IMR-90 (cell line): ENCODE results near the gene TFB1M. TPM values are rescaled to one million over a fixed set of nuclear protein-coding genes. Genes with fewer than 3 reads are reported as not detected.

Source experiments
- ATAC-seq: fragments of 200-7000 bp; cut with Tn5 transposase; 2 replicates; pipeline ENCODE4 v1.9.1; 2020; ENCODE audit warnings: low read depth, mild to moderate bottlenecking, moderate library complexity
- BruUV-seq: library from RNA; stranded (reverse); fragments of 400-500 nt; replicated peaks from 2 replicates; lab custom pipeline; 2021; lab: Mats Ljungman, UMichigan
- CTCF ChIA-PET: fragments of 300-600 bp; formaldehyde crosslinking; extraction: SDS; loops from one replicate; lab custom pipeline; 2021; ENCODE audit warnings: antibody characterized with exemption; lab: Yijun Ruan, JAX
- POLR2A ChIA-PET: fragments of 300-600 bp; sonication (Branson Sonifier 250); formaldehyde crosslinking; loops from one replicate; lab custom pipeline; 2022; ENCODE audit warnings: antibody characterized with exemption; ENCODE audit not compliant: unreplicated experiment; lab: Charles Lee
- DNase-seq: peaks from one replicate; pipeline ENCODE4 v3.0.0; 2013
- H2AFZ ChIP-seq: replicated peaks from 2 replicates; pipeline ENCODE3; 2013; ENCODE audit warnings: low read length, mild to moderate bottlenecking; ENCODE audit not compliant: poor library complexity
- H2AK5ac ChIP-seq: 2 replicates; pipeline ENCODE4 v1.6.1; 2013; ENCODE audit warnings: low read depth, low read length, inconsistent platforms
- H2AK9ac ChIP-seq: replicated peaks from 2 replicates; pipeline ENCODE3; 2013; ENCODE audit warnings: mild to moderate bottlenecking, low read depth, low read length, moderate library complexity; ENCODE audit not compliant: poor library complexity
- H2BK120ac ChIP-seq: 2 replicates; pipeline ENCODE4 v1.6.1; 2013; ENCODE audit warnings: low read depth, low read length, inconsistent platforms
- H2BK15ac ChIP-seq: 3 replicates; pipeline ENCODE4 v1.6.1; 2013; ENCODE audit warnings: low read depth, low read length, inconsistent platforms
- H2BK20ac ChIP-seq: 2 replicates; pipeline ENCODE4 v1.6.1; 2013; ENCODE audit warnings: low read depth, mild to moderate bottlenecking, inconsistent platforms, low read length, moderate library complexity
- H2BK5ac ChIP-seq: 2 replicates; pipeline ENCODE4 v1.6.1; 2013; ENCODE audit warnings: mild to moderate bottlenecking, low read depth, low read length, inconsistent platforms; ENCODE audit not compliant: poor library complexity, severe bottlenecking
- H3K14ac ChIP-seq: replicated peaks from 2 replicates; pipeline ENCODE4 v1.6.1; 2013; ENCODE audit warnings: low read depth, low read length, inconsistent platforms
- H3K18ac ChIP-seq: 2 replicates; pipeline ENCODE4 v1.6.1; 2013; ENCODE audit warnings: low read depth, low read length, control low read depth
- H3K23ac ChIP-seq: 2 replicates; pipeline ENCODE4 v1.6.1; 2013; ENCODE audit warnings: low read depth, low read length, inconsistent platforms
- H3K27ac ChIP-seq: 2 replicates; pipeline ENCODE4 v1.5.1; 2013; ENCODE audit warnings: mild to moderate bottlenecking, control low read depth, low read length; ENCODE audit not compliant: insufficient read depth
- H3K27me3 ChIP-seq: 2 replicates; pipeline ENCODE4 v1.6.1; 2013; ENCODE audit warnings: low read length; ENCODE audit not compliant: control insufficient read depth, insufficient read depth
- H3K36me3 ChIP-seq: 2 replicates; pipeline ENCODE4 v1.6.1; 2013; ENCODE audit warnings: low read length, mixed read lengths; ENCODE audit not compliant: control insufficient read depth, insufficient read depth
- H3K4ac ChIP-seq: 2 replicates; pipeline ENCODE4 v1.6.1; 2013; ENCODE audit warnings: low read depth, low read length, inconsistent platforms
- H3K4me1 ChIP-seq: 2 replicates; pipeline ENCODE4 v1.6.1; 2013; ENCODE audit warnings: low read length, mixed read lengths; ENCODE audit not compliant: control insufficient read depth, insufficient read depth
- H3K4me2 ChIP-seq: 2 replicates; pipeline ENCODE4 v1.6.1; 2013; ENCODE audit warnings: low read depth, mild to moderate bottlenecking, control low read depth, low read length, moderate library complexity
- H3K4me3 ChIP-seq: 2 replicates; pipeline ENCODE4 v1.5.1; 2013; ENCODE audit warnings: low read depth, mild to moderate bottlenecking, control low read depth, low read length, moderate library complexity; ENCODE audit not compliant: insufficient read depth
- H3K56ac ChIP-seq: 2 replicates; pipeline ENCODE4 v1.6.1; 2013; ENCODE audit warnings: low read length, inconsistent platforms; ENCODE audit not compliant: insufficient read depth; ENCODE audit errors: extremely low read depth
- H3K79me1 ChIP-seq, 2 experiments: 2 replicates each; pipeline ENCODE4 v1.6.1; 2013; ENCODE audit warnings: low read length in 2 of 2, inconsistent platforms in 1 of 2, low read depth in 1 of 2
- H3K9ac ChIP-seq: 2 replicates; pipeline ENCODE4 v1.6.1; 2013; ENCODE audit warnings: low read depth, low read length, control low read depth
- H3K9me1 ChIP-seq: 2 replicates; pipeline ENCODE4 v1.6.1; 2013; ENCODE audit warnings: low read length, inconsistent platforms; ENCODE audit not compliant: insufficient read depth
- H3K9me3 ChIP-seq: 2 replicates; pipeline ENCODE4 v1.6.1; 2013; ENCODE audit warnings: low read length; ENCODE audit not compliant: control insufficient read depth, insufficient read depth
- H4K20me1 ChIP-seq: 2 replicates; pipeline ENCODE4 v1.6.1; 2013; ENCODE audit warnings: low read length, inconsistent platforms; ENCODE audit not compliant: insufficient read depth
- H4K5ac ChIP-seq: 2 replicates; pipeline ENCODE4 v1.6.1; 2013; ENCODE audit warnings: mild to moderate bottlenecking, low read depth, low read length, control low read depth
- H4K8ac ChIP-seq, 2 experiments: 2 replicates each; pipeline ENCODE4 v1.6.1; 2013; ENCODE audit warnings: low read depth in 2 of 2, low read length in 2 of 2, control low read depth in 1 of 2, inconsistent platforms in 1 of 2
- H4K91ac ChIP-seq: 2 replicates; pipeline ENCODE4 v1.6.1; 2013; ENCODE audit warnings: low read depth, low read length, inconsistent platforms; ENCODE audit not compliant: insufficient read depth
- BHLHE40 ChIP-seq: fragments of 150-350 bp; IDR thresholded peaks from 2 replicates; pipeline ENCODE4 v1.6.1; 2016; ENCODE audit warnings: mild to moderate bottlenecking, low read depth, low read length
- CEBPB ChIP-seq: IDR thresholded peaks from 2 replicates; pipeline ENCODE4 v1.6.1; 2012; ENCODE audit warnings: low read depth, low read length, improper control_type of control experiment
- CHD1 ChIP-seq: IDR thresholded peaks from 2 replicates; pipeline ENCODE4 v1.6.1; 2012; ENCODE audit warnings: low read depth, low read length, improper control_type of control experiment
- CTCF ChIP-seq: conservative IDR thresholded peaks from 2 replicates; pipeline ENCODE4 v1.5.1; 2012; ENCODE audit warnings: mild to moderate bottlenecking, low read depth, low read length, improper control_type of control experiment
- ELK1 ChIP-seq: fragments of 150-350 bp; IDR thresholded peaks from 2 replicates; pipeline ENCODE4 v1.6.1; 2016; ENCODE audit warnings: low read depth, mild to moderate bottlenecking, low read length, moderate library complexity, borderline replicate concordance
- FOS ChIP-seq: fragments of 150-350 bp; IDR thresholded peaks from 2 replicates; pipeline ENCODE4 v1.6.1; 2016; ENCODE audit warnings: low read depth, low read length
- MAFK ChIP-seq: IDR thresholded peaks from 2 replicates; pipeline ENCODE4 v1.6.1; 2012; ENCODE audit warnings: low read depth, low read length, improper control_type of control experiment
- MAZ ChIP-seq: IDR thresholded peaks from 2 replicates; pipeline ENCODE4 v1.6.1; 2012; ENCODE audit warnings: low read depth, mild to moderate bottlenecking, low read length, improper control_type of control experiment, moderate library complexity, borderline replicate concordance
- MXI1 ChIP-seq: IDR thresholded peaks from 2 replicates; pipeline ENCODE4 v1.6.1; 2012; ENCODE audit warnings: low read depth, mild to moderate bottlenecking, low read length, moderate library complexity, borderline replicate concordance
- NFE2L2 ChIP-seq: fragments of 150-350 bp; IDR thresholded peaks from 2 replicates; pipeline ENCODE4 v1.6.1; 2016; ENCODE audit warnings: low read depth, mild to moderate bottlenecking, low read length
- POLR2A ChIP-seq: IDR thresholded peaks from 2 replicates; pipeline ENCODE4 v1.6.1; 2012; ENCODE audit warnings: mild to moderate bottlenecking, low read depth, low read length
- RAD21 ChIP-seq: IDR thresholded peaks from 2 replicates; pipeline ENCODE4 v1.6.1; 2012; ENCODE audit warnings: low read length, improper control_type of control experiment
- RCOR1 ChIP-seq: IDR thresholded peaks from 2 replicates; pipeline ENCODE4 v1.6.1; 2012; ENCODE audit warnings: mild to moderate bottlenecking, low read length, improper control_type of control experiment; ENCODE audit not compliant: insufficient replicate concordance
- RFX5 ChIP-seq: IDR thresholded peaks from 2 replicates; pipeline ENCODE4 v1.8.0; 2012; ENCODE audit warnings: low read depth, mild to moderate bottlenecking, low read length, moderate library complexity
- SMC3 ChIP-seq: fragments of 150-350 bp; IDR thresholded peaks from 2 replicates; pipeline ENCODE4 v1.6.1; 2016; ENCODE audit warnings: low read depth, mild to moderate bottlenecking, antibody characterized with exemption, low read length, moderate library complexity
- USF2 ChIP-seq: fragments of 150-350 bp; IDR thresholded peaks from 2 replicates; pipeline ENCODE4 v1.6.1; 2017; ENCODE audit warnings: mild to moderate bottlenecking, antibody characterized with exemption, low read length, low read depth
- WGBS, 2 experiments: methylation state at CpG; one replicate each; pipeline versions ENCODE4 v1.1.5 to v1.1.7; 2013; ENCODE audit warnings: missing lambda C conversion rate in 2 of 2; ENCODE audit not compliant: insufficient read length in 1 of 2; ENCODE audit errors: extremely low coverage in 2 of 2; 5-methylcytosine and 5-hydroxymethylcytosine counted together
- dilution Hi-C: fragments of 300-500 bp; cut with HindIII; formaldehyde crosslinking; loops from one replicate; pipeline ENCODE4 v1.14.3; 2018; ENCODE audit warnings: low sequenced_read_pairs; ENCODE audit not compliant: unreplicated experiment
- in situ Hi-C: fragments of 300-500 bp; cut with MboI; formaldehyde crosslinking; loops from 3 replicates; pipeline ENCODE4 v1.14.3; 2019; ENCODE audit warnings: low sequenced_read_pairs, inconsistent platforms, mixed read lengths
- intact Hi-C: fragments of 100-400 bp; cut with micrococcal nuclease; formaldehyde crosslinking; loops from 2 replicates; pipeline ENCODE4 v1.10.0; 2022
- polyA plus RNA-seq, 3 experiments: library from polyadenylated mRNA; depleted of rRNA; stranded (reverse); fragments of >200 nt; gene quantifications; 2 replicates each; pipeline ENCODE4 v1.2.3, GENCODE V29; 2012; ENCODE audit warnings: low replicate concordance in 1 of 3
- total RNA-seq: library from RNA; depleted of rRNA; stranded (reverse); fragments of >200 nt; gene quantifications from 2 replicates; pipeline ENCODE4 v1.2.3, GENCODE V29; 2012

Gene TFB1M
- total and polyA plus RNA-seq, 2 of the 4 experiments (the other 2 are of a cell fraction): 18.1 to 22.4 TPM

- in situ Hi-C loops (loop anchor here (25.0 kb wide), 5 partner anchors 412 to 1837 kb away; no protein-coding TSS in a partner anchor), intact Hi-C loops (no loop called here), dilution Hi-C loops (no loop called here)
- Histone ChIP-seq H3K27me3 (no peaks in the 10 kb centered on the region), H3K9ac (no peak overlapping the region), H3K4me1 (0 out of 2 replicates have a peak, but pooled peaks cover 2% of the 10 kb centered on the region), H3K56ac (no peak overlapping the region), H3K9me1 (0 out of 2 replicates have a peak, but pooled peaks cover 2% of the 10 kb centered on the region), H2BK120ac (no peak overlapping the region), H3K9me3 (peaks cover 9% of the 10 kb centered on the region), H2AK9ac (no peak overlapping the region), H4K91ac (no peak overlapping the region), H3K36me3 (no peaks in the 10 kb centered on the region), H4K5ac (no peak overlapping the region), H4K8ac (no peak overlapping the region), H2BK5ac (no peak overlapping the region), H3K27ac (no peak overlapping the region), H3K18ac (no peak overlapping the region), H3K4me2 (no peak overlapping the region), H2BK15ac (no peak overlapping the region), H4K20me1 (no peaks in the 10 kb centered on the region), H3K79me1 (no peaks in the 10 kb centered on the region), H3K14ac (no peak overlapping the region), H2AFZ (no peak overlapping the region), H3K4ac (no peak overlapping the region), H3K4me3 (no peak overlapping the region), H2BK20ac (no peak overlapping the region), H3K23ac (no peak overlapping the region), H2AK5ac (0 out of 2 replicates have a peak overlapping the region, but pooled peaks have one; percentile 35)
- ChIA-PET POLR2A (no interaction called here), CTCF (interaction anchor here (1.2 kb wide), 1 partner anchor 145 kb away, joined by 3 read pairs; no protein-coding TSS in a partner anchor)
- DNase-seq (no peak), ATAC-seq (no peak)
- TF ChIP-seq SMC3 (no peak), FOS (no peak), USF2 (no peak), POLR2A (no peak), MXI1 (no peak), BHLHE40 (no peak), MAFK (no peak), CEBPB (no peak), RCOR1 (no peak), RAD21 (no peak), CTCF (no peak), NFE2L2 (no peak), RFX5 (no peak), ELK1 (no peak), MAZ (no peak), CHD1 (no peak)
- WGBS, 2 experiments: 93% methylated on average over 3 of the region's 6 CpGs; no CpG with 5 or more reads in 1 of the 2 experiments
- no TSS peak for BruUV-seq
These were observed 35.7 kb upstream of the TFB1M start for GRCh38 chr6:155349956-155350355.
